Karpas-422 (cell line): Measurements from ENCODE around the gene CRIP3. TPM values are rescaled to one million over a fixed set of nuclear protein-coding genes. Genes with fewer than 3 reads are reported as not detected.

Experiments
- DNase-seq: peaks from one replicate; pipeline ENCODE4 v3.0.0-alpha.2; 2015
- H2AFZ ChIP-seq: fragments of 200-600 bp; sonication (generic); 2 replicates; pipeline ENCODE4 v1.6.1; 2014; ENCODE audit warnings: antibody characterized with exemption, low read length, mixed read lengths
- H3K27ac ChIP-seq: fragments of 200-600 bp; sonication (generic); 2 replicates; pipeline ENCODE4 v1.5.1; 2014; ENCODE audit warnings: mild to moderate bottlenecking, low read length, moderate library complexity
- H3K27me3 ChIP-seq: fragments of 200-600 bp; sonication (generic); 2 replicates; pipeline ENCODE4 v1.6.1; 2014; ENCODE audit warnings: low read length, mixed read lengths
- H3K36me3 ChIP-seq: fragments of 200-600 bp; sonication (generic); 2 replicates; pipeline ENCODE4 v1.6.1; 2014; ENCODE audit warnings: low read length, mixed read lengths; ENCODE audit not compliant: insufficient read depth
- H3K4me1 ChIP-seq: fragments of 200-600 bp; sonication (generic); 2 replicates; pipeline ENCODE4 v1.6.1; 2014; ENCODE audit warnings: mild to moderate bottlenecking, low read length, mixed read lengths
- H3K4me2 ChIP-seq: fragments of 200-600 bp; sonication (generic); 2 replicates; pipeline ENCODE4 v1.6.1; 2014; ENCODE audit warnings: low read length, low read depth, mild to moderate bottlenecking; ENCODE audit not compliant: poor library complexity, severe bottlenecking
- H3K4me3 ChIP-seq: fragments of 200-600 bp; sonication (generic); 2 replicates; pipeline ENCODE4 v1.5.1; 2014; ENCODE audit warnings: mild to moderate bottlenecking, antibody characterized with exemption, low read length, mixed read lengths
- H3K79me2 ChIP-seq: fragments of 200-600 bp; sonication (generic); 2 replicates; pipeline ENCODE4 v1.6.1; 2014; ENCODE audit warnings: mild to moderate bottlenecking, low read length, mixed read lengths
- H3K9ac ChIP-seq: fragments of 200-600 bp; sonication (generic); 2 replicates; pipeline ENCODE4 v1.6.0; 2014; ENCODE audit warnings: low read length
- H3K9me2 ChIP-seq: fragments of 200-600 bp; sonication (generic), shearing (Covaris generic); replicated peaks from 2 replicates; pipeline ENCODE4 v1.6.0; 2014; ENCODE audit warnings: mild to moderate bottlenecking, low read length, moderate library complexity; ENCODE audit not compliant: insufficient read depth
- H3K9me3 ChIP-seq: fragments of 300-700, 200-600 bp; sonication (generic); 2 replicates; pipeline ENCODE4 v1.6.1; 2014; ENCODE audit warnings: low read length, mixed read lengths
- H4K20me1 ChIP-seq: fragments of 200-600 bp; sonication (generic); 2 replicates; pipeline ENCODE4 v1.6.1; 2014; ENCODE audit warnings: mild to moderate bottlenecking, antibody characterized with exemption, low read length, low read depth; ENCODE audit not compliant: insufficient read depth
- total RNA-seq: library from RNA; depleted of rRNA; stranded (reverse); fragments of >200 nt; shearing (Covaris generic); gene quantifications from 2 replicates; pipeline ENCODE4 v1.2.3, GENCODE V29; 2014; ENCODE audit warnings: low replicate concordance

The CRIP3 gene
- total RNA-seq, 1 experiment from 2014 or later: 56.8 TPM

- H3K27me3 ChIP-seq: no peaks in the 10 kb centered on the region
- no peaks in the 10 kb centered on the region for H4K20me1 ChIP-seq
- no peak for DNase-seq
- H3K9me2 ChIP-seq: no peaks in the 10 kb centered on the region
- no peaks in the 10 kb centered on the region for H3K9me3 ChIP-seq
- no peak overlapping the region for H3K27ac ChIP-seq
- no peaks in the 10 kb centered on the region for H3K36me3 ChIP-seq
- H3K9ac ChIP-seq: no peak overlapping the region
- no peak overlapping the region for H3K4me3 ChIP-seq
- H2AFZ ChIP-seq: no peak overlapping the region
- no peaks in the 10 kb centered on the region for H3K4me1 ChIP-seq
- H3K4me2 ChIP-seq: no peak overlapping the region
- no peaks in the 10 kb centered on the region for H3K79me2 ChIP-seq
Observed at GRCh38 chr6:43292341-43292740, 16.3 kb downstream of the CRIP3 start.

GRCh38 chr6:43291708-43292107 is 16.9 kb downstream of the CRIP3 start:
- Histone ChIP-seq H3K36me3 (no peaks in the 10 kb centered on the region), H3K9me2 (no peaks in the 10 kb centered on the region), H3K27me3 (no peaks in the 10 kb centered on the region), H3K9ac (no peak overlapping the region), H3K9me3 (no peaks in the 10 kb centered on the region), H3K4me1 (no peaks in the 10 kb centered on the region), H3K4me3 (no peak overlapping the region), H3K4me2 (no peak overlapping the region), H2AFZ (no peak overlapping the region), H3K79me2 (no peaks in the 10 kb centered on the region), H4K20me1 (no peaks in the 10 kb centered on the region), H3K27ac (no peak overlapping the region)
- DNase-seq: no peak

- Histone ChIP-seq H3K4me3 (no peak overlapping the region), H2AFZ (no peak overlapping the region), H3K9me2 (no peaks in the 10 kb centered on the region), H3K27me3 (no peaks in the 10 kb centered on the region), H3K36me3 (no peaks in the 10 kb centered on the region), H3K9me3 (no peaks in the 10 kb centered on the region), H3K4me2 (no peak overlapping the region), H3K79me2 (no peaks in the 10 kb centered on the region), H3K9ac (no peak overlapping the region), H3K27ac (no peak overlapping the region), H3K4me1 (no peaks in the 10 kb centered on the region), H4K20me1 (no peaks in the 10 kb centered on the region)
- DNase-seq: no peak
Observed at GRCh38 chr6:43290905-43291355, 17.7 kb downstream of the CRIP3 start.

- Histone ChIP-seq H3K4me3 (no peak overlapping the region), H3K9ac (no peak overlapping the region), H3K4me2 (no peak overlapping the region), H3K36me3 (no peaks in the 10 kb centered on the region), H3K79me2 (no peaks in the 10 kb centered on the region), H4K20me1 (no peaks in the 10 kb centered on the region), H2AFZ (no peak overlapping the region), H3K9me2 (no peaks in the 10 kb centered on the region), H3K27me3 (no peaks in the 10 kb centered on the region), H3K4me1 (no peaks in the 10 kb centered on the region), H3K9me3 (no peaks in the 10 kb centered on the region), H3K27ac (no peak overlapping the region)
- no peak for DNase-seq
Observed at GRCh38 chr6:43290339-43290904, 18.2 kb downstream of the CRIP3 start.

- no peak overlapping the region for H3K4me2 ChIP-seq
- no peak overlapping the region for H3K4me3 ChIP-seq
- DNase-seq: no peak
- H3K27me3 ChIP-seq: no peaks in the 10 kb centered on the region
- no peaks in the 10 kb centered on the region for H3K4me1 ChIP-seq
- H3K9me2 ChIP-seq: no peaks in the 10 kb centered on the region
- H3K79me2 ChIP-seq: no peaks in the 10 kb centered on the region
- no peak overlapping the region for H3K27ac ChIP-seq
- H2AFZ ChIP-seq: no peak overlapping the region
- H3K9ac ChIP-seq: no peak overlapping the region
- no peaks in the 10 kb centered on the region for H4K20me1 ChIP-seq
- H3K36me3 ChIP-seq: no peaks in the 10 kb centered on the region
- H3K9me3 ChIP-seq: no peaks in the 10 kb centered on the region
Observed at GRCh38 chr6:43287717-43288679, 20.6 kb downstream of the CRIP3 start.

GRCh38 chr6:43286980-43287716 is 21.5 kb downstream of the CRIP3 start:
- H3K4me3 ChIP-seq: no peak overlapping the region
- H3K27ac ChIP-seq: no peak overlapping the region
- no peaks in the 10 kb centered on the region for H3K36me3 ChIP-seq
- H3K79me2 ChIP-seq: no peaks in the 10 kb centered on the region
- no peak overlapping the region for H3K9ac ChIP-seq
- H3K27me3 ChIP-seq: no peaks in the 10 kb centered on the region
- H2AFZ ChIP-seq: no peak overlapping the region
- H3K9me3 ChIP-seq: no peaks in the 10 kb centered on the region
- H3K4me2 ChIP-seq: no peak overlapping the region
- no peaks in the 10 kb centered on the region for H3K9me2 ChIP-seq
- no peaks in the 10 kb centered on the region for H4K20me1 ChIP-seq
- DNase-seq: no peak
- no peaks in the 10 kb centered on the region for H3K4me1 ChIP-seq

- no peak for DNase-seq
- H3K27me3 ChIP-seq: no peaks in the 10 kb centered on the region
- no peaks in the 10 kb centered on the region for H3K9me2 ChIP-seq
- H2AFZ ChIP-seq: no peak overlapping the region
- no peak overlapping the region for H3K27ac ChIP-seq
- no peaks in the 10 kb centered on the region for H3K9me3 ChIP-seq
- no peaks in the 10 kb centered on the region for H3K79me2 ChIP-seq
- no peaks in the 10 kb centered on the region for H3K36me3 ChIP-seq
- no peak overlapping the region for H3K4me3 ChIP-seq
- H4K20me1 ChIP-seq: no peaks in the 10 kb centered on the region
- no peaks in the 10 kb centered on the region for H3K4me1 ChIP-seq
- no peak overlapping the region for H3K9ac ChIP-seq
- no peak overlapping the region for H3K4me2 ChIP-seq
Observed at GRCh38 chr6:43286456-43286979, 22.1 kb downstream of the CRIP3 start.

- H3K4me1 ChIP-seq: no peaks in the 10 kb centered on the region
Observed at GRCh38 chr6:43285832-43286231, 22.8 kb downstream of the CRIP3 start.

More at GRCh38 chr6:43285832-43286231, 22.8 kb downstream of the CRIP3 start:
- no peak for DNase-seq
- Histone ChIP-seq H3K4me2 (no peak overlapping the region), H3K36me3 (no peaks in the 10 kb centered on the region), H3K4me3 (no peak overlapping the region), H3K9me2 (no peaks in the 10 kb centered on the region), H3K27ac (no peak overlapping the region), H3K27me3 (no peaks in the 10 kb centered on the region), H4K20me1 (no peaks in the 10 kb centered on the region), H3K9me3 (no peaks in the 10 kb centered on the region), H3K79me2 (no peaks in the 10 kb centered on the region), H3K9ac (no peak overlapping the region), H2AFZ (no peak overlapping the region)
